Pericardium fibroblast (primary cell): ENCODE measurements around the gene DNAJB2. TPM values are rescaled to one million over a fixed set of nuclear protein-coding genes. Genes with fewer than 3 reads are reported as not detected.

Experiments used
- total RNA-seq: library from RNA; depleted of rRNA; stranded (reverse); fragments of >200 nt; gene quantifications from 2 replicates; pipeline ENCODE4 v1.2.3, GENCODE V29; 2015

DNAJB2 gene
- 31.4 and 35.7 TPM in 2 replicates for total RNA-seq

GRCh38 chr2:219279151-219279915 lies at the start of gene DNAJB2:
DNAJB2 (plus strand) TSS chr2:219279366; CDS start chr2:219279834, 468 bp downstream.

GRCh38 chr2:219245148-219245898 lies 33.8 kb upstream of the DNAJB2 start, which contains the start of the genes GLB1L and STK16:
GLB1L (minus strand) TSS chr2:219245444; CDS start chr2:219243573, 1,871 bp downstream.
STK16 (plus strand) TSS chr2:219245479; CDS start chr2:219246000, 521 bp downstream.

DNA sequence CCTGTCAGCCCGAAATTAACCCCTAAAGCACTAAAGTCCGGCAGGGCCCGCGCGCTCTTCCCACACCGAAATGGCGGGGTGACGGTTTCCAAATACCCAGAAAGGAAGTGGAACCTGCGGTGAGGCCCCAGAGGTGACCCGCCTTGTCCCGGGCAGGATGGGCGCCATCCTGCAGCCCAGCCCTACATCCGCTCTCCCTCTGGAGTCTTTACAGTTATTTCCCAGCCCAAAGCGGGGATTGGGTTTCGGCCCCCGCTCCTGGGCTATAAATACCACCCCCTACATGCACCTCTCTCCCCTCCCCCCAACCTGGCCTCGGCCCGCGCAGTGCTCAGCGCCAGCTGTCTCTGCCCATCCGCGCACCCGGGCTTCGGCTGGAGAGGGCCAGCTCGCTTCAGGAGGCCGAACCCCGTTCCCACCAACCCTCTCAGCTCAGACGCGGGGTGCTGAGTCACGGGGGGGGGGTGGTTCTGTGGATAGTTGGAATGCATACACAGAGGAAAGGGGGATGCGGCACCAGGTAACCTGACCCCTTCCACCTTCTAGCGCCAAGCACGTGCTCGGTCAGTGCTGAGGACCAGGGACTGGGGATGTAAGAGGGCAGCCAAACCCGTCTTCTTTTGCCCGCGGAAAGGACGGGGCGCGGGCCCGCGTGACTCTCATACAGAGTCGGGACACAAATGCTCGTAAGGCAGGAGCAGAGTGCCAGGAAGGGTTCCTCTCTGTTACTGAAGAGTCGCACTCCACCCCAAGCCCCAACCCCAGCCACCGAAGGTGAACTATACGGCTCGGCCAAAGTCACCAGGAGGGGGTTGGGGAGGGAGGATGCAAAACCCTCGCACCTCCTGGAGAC lies 26.0 kb upstream of the DNAJB2 start, which contains the start of gene TUBA4B:
Gene TUBA4B (plus strand): TSS at position 344 of the 853 bp plus-strand sequence. CDS start 165 bp downstream, at position 509.

GRCh38 chr2:219253753-219254589 lies 25.2 kb upstream of the DNAJB2 start, which contains the start of gene TUBA4A:
TUBA4A (minus strand) TSS chr2:219253918; CDS start chr2:219253858, 60 bp downstream.

GRCh38 chr2:219309278-219309677 lies 30.1 kb downstream of the DNAJB2 start, which contains the start of gene PTPRN:
PTPRN (minus strand) TSS chr2:219309401; CDS start chr2:219309332, 69 bp downstream.

GRCh38 chr2:219332542-219332941 lies 53.4 kb downstream of the DNAJB2 start, which contains the start of gene RESP18:
RESP18 (minus strand) TSS chr2:219332744.

Other genes with a start within 250 kb of the DNAJB2 start
- not detected in 2 replicates for gene CFAP65, start 237.8 kb upstream of the DNAJB2 start, total RNA-seq
- gene IHH, start 218.4 kb upstream of the DNAJB2 start, total RNA-seq: 0.12 TPM in 1 of 2 replicates, not detected in the other
- gene NHEJ1, start 118.6 kb upstream of the DNAJB2 start, total RNA-seq: 20.0 and 24.2 TPM in 2 replicates
- gene SLC23A3, start 109.3 kb upstream of the DNAJB2 start, total RNA-seq: 0.09 and 0.12 TPM in 2 replicates
- 20.2 and 24.2 TPM in 2 replicates for gene CNPPD1, start 102.4 kb upstream of the DNAJB2 start, total RNA-seq
- gene RETREG2, start 101.1 kb upstream of the DNAJB2 start, total RNA-seq: 40.9 and 47.1 TPM in 2 replicates
- gene ZFAND2B, start 72.6 kb upstream of the DNAJB2 start, total RNA-seq: 26.0 and 28.9 TPM in 2 replicates
- 22.0 and 33.0 TPM in 2 replicates for gene ABCB6, start 60.4 kb upstream of the DNAJB2 start, total RNA-seq
- 50.3 and 60.6 TPM in 2 replicates for gene ATG9A, start 49.7 kb upstream of the DNAJB2 start, total RNA-seq
- gene ANKZF1, start 49.6 kb upstream of the DNAJB2 start, total RNA-seq: 32.1 and 33.6 TPM in 2 replicates
- gene GLB1L, start 33.9 kb upstream of the DNAJB2 start, total RNA-seq: 13.0 and 24.3 TPM in 2 replicates
- 12.2 and 13.4 TPM in 2 replicates for gene STK16, start 33.9 kb upstream of the DNAJB2 start, total RNA-seq
- not detected in 2 replicates for gene TUBA4B, start 26.1 kb upstream of the DNAJB2 start, total RNA-seq
- gene TUBA4A, start 25.4 kb upstream of the DNAJB2 start, total RNA-seq: 2.0 and 6.0 TPM in 2 replicates
- 4.6 and 6.0 TPM in 2 replicates for gene PTPRN, start 30.0 kb downstream of the DNAJB2 start, total RNA-seq
- not detected in 2 replicates for gene RESP18, start 53.4 kb downstream of the DNAJB2 start, total RNA-seq
- 58.1 and 63.8 TPM in 2 replicates for gene DNPEP, start 108.5 kb downstream of the DNAJB2 start, total RNA-seq
- gene DES, start 139.0 kb downstream of the DNAJB2 start, total RNA-seq: 98.0 and 165 TPM in 2 replicates
- 22.5 and 32.4 TPM in 2 replicates for gene SPEG, start 155.5 kb downstream of the DNAJB2 start, total RNA-seq
- gene GMPPA, start 219.5 kb downstream of the DNAJB2 start, total RNA-seq: 34.4 and 70.1 TPM in 2 replicates
- gene ASIC4, start 235.1 kb downstream of the DNAJB2 start, total RNA-seq: 0.23 TPM in 1 of 2 replicates, not detected in the other